Cardiac septum (tissue), 1 donor: Measurements from ENCODE around the gene MIPOL1. TPM values are rescaled to one million over a fixed set of nuclear protein-coding genes. Genes with fewer than 3 reads are reported as not detected.
"Not testable (repeated sequence)": the region's sequence is repeated elsewhere in the genome, so short reads cannot be mapped to it uniquely, and the experiment has no call there.

Experiments used
- DNase-seq: peaks from one replicate; pipeline ENCODE4 v3.0.0-alpha.2; 2020; ENCODE audit warnings: low spot score
- intact Hi-C: fragments of 100-400 bp; cut with DNase I; formaldehyde crosslinking; loops from one replicate; pipeline ENCODE4 v1.14.0; 2022
- total RNA-seq: library from RNA; stranded (reverse); fragmentation: NEBNext Ultra II Directional; extraction: Animal tissue kit (Norgen Biotek cat#: 25700); gene quantifications from one replicate; pipeline ENCODE4 v1.2.1, GENCODE V29; 2021
- donor health status: DM: no; HTN: no; CAD: no.

Gene MIPOL1
- total RNA-seq, 1 donor from 2014 or later, result 7.9 TPM

DNA sequence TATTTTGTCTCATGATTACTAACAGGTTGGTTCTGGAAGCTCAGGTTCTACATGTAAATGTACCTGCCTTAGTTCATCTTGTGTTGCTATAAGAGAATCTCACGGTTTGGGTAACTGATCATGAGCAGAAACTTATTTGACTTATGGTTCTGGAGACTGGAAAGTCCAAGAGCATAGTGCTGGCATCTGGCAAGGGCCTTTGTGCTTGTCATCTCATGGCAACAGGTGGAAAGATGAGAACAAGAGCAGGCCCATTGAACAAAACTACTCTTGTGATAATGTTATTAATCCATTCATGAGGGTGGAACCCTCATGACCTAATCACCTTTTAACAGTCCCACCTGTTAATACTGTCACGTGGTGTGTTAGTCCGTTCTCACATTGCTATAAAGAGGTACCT is 23.3 kb downstream of the MIPOL1 start:
- DNase-seq, result no peak
- intact Hi-C loops, result no loop called here

DNA sequence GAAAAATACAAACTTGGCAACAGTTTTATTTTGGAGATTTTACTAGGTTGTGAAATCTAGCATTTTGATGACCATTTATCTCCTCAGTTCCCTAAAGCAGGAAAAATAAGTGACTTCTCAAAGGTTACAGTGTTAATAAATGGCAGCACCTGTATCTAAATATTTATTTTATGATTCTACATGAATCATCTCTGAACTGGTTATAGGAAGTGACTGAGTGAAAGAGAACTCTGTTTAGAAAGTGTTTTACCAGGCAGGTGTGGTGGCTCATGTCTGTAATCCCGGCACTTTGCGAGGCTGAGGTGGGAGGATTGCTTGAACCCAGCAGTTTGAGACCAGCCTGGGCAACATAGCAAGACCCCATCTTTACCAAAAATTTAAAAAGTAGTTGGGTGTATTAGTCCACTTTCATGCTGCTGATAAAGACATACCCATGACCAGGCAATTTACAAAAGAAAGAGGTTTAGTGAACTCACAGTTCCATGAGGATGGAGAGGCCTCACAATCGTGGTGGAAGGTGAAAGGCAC is 26.3 kb downstream of the MIPOL1 start:
- no peak for DNase-seq
- intact Hi-C loops, result no loop called here

DNA sequence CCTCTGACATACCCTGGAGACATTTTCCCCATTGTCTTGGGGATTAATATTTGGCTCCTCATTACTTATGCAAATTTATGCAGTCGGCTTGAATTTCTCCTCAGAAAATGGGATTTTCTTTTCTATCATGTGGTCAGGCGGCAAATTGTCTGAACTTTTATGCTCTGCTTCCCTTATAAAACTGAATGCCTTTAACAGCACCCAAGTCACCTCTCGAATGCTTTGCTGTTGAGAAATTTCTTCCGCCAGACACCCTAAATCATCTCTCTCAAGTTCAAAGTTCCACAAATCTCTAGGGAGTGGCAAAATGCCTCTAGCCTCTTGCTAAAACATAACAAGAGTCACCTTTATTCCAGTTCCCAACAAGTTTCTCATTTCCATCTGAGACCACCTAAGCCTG is 27.9 kb downstream of the MIPOL1 start:
- DNase-seq, intact Hi-C loops: not testable (repeated sequence)

DNA sequence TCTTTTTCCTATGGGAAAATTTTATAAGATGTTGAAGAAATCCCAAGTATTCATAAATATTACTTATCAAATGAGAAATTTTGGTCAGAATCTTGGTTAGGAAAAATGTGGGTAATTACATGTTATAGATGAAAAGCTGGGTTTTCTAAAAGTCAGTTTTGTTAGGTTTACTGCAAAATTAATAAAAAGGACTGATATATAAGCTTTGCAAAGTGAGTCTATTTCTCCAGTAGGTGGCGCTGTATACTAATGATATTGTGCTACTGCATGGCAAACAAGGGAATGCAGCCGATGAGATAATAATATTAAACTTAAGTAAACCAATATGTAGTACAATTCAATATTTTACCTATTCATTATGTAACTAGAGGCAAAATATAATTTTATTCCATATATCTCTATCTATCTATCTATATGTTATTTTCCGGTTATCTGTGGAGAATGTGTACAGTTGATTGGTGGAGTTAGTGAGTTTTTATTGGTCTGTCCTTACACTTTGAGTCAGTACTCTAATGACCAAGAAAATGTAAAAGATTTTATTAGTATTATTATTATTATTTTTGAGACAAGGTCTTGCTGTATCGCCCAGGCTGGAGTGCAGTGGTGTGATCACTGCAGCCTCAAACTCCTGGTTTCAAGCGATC is 32.9 kb downstream of the MIPOL1 start:
- no peak for DNase-seq
- intact Hi-C loops, result no loop called here

DNA sequence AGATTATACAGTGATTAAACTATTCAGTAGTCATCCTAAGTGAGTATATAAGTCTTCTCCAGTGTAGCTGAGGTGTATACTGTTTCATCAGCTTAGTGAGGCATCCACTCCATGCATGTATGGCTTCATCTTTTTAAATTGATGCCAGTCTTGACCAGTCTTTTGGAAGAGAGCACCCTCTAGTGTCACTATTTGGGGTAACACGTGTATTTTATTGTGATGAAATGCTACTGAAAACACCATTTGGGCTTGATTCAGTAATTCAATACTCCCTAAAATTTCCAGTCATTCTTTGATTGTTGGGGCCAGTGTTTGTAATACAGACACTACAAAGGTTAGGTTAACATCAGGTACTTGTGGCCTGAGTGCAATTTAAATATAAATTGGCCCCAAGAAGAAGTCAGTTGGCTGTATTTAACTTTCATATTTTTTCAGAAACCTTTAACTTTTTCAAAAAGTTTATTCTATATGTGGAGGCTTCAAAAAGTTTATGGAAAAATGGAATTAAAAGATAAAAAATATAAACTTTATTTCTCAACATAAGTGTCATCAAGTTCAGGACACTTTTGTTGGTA is 35.3 kb downstream of the MIPOL1 start:
- intact Hi-C loops, result no loop called here
- DNase-seq, result no peak

DNA sequence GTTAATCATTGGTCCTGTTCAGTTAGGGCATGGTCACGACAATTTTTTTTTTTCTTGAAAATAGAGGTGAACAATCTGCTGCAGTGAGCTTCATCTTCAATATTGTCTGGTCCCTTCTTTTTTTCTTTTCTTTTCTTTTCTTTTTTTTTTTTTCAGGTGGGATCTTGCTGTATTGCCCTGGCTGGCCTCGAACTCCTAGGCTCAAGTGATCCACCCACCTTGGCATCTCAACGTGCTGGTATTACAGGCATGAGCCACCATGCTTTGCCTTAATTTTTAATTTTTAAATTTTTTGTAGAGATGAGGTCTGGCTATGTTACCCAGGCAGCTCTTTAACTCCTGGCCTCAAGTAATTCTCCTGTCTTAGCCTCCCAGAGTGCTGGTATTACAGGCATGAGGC is 36.5 kb downstream of the MIPOL1 start:
- DNase-seq, result no peak
- intact Hi-C loops, result no loop called here

DNA sequence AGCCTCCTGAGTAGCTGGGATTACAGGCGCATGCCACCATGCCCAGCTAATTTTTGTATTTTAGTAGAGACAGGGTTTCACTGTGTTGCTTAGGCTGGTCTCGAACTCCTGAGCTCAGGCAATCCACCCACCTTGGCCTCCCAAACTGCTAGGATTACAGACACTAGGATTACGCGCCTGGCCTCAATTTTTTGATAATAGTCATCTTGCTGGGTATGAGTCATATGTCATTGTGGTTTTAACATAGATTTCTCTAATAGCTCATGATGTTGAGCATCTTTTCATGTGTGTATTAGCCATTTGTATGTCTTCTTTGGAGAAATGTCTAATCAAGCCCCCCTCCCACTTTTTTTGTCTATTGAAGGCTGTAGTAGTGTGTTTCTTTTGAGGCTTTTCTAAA is 38.3 kb downstream of the MIPOL1 start:
- DNase-seq, intact Hi-C loops: not testable (repeated sequence)

DNA sequence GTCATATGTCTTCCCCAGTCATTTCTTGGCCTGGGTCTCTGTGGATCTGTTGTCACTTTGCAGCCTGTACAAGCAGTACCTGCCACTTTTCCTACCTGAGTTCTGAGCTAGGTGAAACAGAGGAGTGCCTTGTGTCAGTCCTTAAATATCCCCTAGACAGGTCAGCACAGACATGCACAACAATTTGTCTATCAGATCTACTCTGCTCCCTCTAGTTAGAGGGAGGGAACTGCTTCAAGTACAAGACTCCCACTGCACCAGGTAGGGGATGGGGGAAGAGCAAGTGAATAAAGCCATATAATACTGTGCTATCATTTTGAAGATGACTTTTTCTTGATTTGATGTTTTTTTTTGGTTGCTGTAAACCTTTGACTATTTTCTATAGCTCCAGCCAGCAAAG is 39.4 kb downstream of the MIPOL1 start:
- intact Hi-C loops, result no loop called here
- DNase-seq, result no peak

DNA sequence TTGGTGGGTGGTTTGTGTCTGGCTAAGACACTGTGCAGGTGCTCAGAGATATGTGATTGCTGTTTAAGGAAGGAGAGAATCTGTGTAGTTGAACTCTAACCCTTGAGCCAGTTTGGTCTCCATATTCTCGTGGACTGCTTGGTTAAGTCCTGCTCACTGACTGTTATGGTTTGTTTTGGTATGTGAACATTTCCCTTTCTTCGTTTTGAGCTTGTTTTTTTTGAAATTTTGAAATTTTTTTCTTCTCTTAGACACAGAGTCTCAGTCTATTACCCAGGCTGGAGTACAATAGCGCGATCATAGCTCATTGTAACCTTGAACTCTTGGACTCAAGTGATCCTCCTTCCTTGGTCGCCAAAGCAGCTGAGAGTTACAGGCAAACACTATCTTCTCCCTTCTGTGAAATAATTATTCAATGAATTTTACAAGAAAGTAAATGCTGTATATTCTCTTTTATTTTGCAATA is 40.0 kb downstream of the MIPOL1 start:
- DNase-seq, result no peak
- intact Hi-C loops, result no loop called here

DNA sequence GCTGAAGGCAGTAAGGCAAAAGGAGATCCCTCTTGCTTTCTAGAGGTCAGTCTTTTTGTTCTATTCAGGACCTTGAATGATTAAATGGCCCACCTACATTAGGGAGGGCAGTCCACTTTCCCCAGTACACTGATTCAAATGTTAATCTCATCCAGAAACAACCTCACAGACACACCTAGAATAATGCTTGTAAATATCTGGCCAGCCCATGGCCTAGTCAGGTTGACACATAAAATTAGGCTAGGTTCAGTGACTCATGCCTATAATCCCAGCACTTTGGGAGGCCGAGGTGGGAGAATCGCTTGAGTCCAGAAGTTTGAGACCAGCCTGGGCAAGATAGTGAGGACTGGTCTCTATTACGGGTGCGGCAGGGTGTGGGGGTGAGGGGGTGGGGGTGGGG is 43.5 kb downstream of the MIPOL1 start:
- DNase-seq, result no peak
- intact Hi-C loops, result no loop called here

DNA sequence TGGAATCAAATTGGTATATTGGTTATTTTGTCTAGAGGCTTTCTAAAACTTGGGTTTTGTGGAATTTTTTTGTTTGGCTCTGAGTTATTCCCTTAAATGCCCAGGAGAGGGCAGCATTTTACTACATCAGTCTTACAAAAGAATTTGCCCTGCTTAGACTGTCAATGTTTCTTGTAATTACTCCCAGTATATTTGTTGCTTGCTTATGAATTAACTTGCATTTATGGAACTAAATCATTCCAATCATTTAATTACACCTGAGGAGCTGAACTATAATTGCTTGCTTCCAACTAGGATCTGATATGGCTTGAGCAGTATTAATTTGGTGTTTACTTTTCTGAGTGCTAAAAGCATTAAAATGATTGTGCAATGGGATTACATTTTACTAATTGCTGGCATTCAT is 48.7 kb downstream of the MIPOL1 start:
- no peak for DNase-seq
- intact Hi-C loops, result loop anchor here (5.0 kb wide), 2 partner anchors 346 to 631 kb away; no protein-coding TSS in a partner anchor

DNA sequence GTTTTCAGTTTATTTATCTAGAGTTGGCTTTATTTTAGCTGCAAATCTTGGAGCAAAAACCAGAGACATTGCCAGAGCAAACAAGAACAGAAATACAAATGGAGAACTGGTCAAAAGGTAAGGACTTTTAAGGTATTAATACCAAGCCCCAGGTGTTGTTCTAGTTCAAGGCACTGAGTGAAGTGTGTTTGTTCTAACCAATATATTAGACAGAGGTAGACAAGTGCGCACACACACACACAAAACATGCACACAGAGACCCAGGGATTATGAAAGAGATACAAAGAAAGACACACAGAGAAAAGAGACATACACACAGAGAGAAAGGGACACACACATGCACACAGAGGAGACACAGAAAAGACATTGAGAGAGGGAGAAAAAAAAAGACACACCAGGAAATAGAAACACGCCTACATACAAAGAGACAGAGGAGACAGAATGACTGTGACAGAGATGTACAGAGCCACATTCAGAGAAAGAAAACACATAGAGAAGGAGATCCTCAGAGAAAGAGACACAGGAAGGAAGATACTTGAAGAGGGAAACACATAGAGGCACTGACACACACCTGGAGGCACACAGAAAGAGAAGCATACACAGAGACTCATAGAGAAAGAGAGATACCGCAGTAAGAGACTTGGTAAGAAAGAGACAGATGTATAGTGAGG is 50.2 kb downstream of the MIPOL1 start:
- no peak for DNase-seq
- intact Hi-C loops, result loop anchor here (5.0 kb wide), 2 partner anchors 344 to 629 kb away; no protein-coding TSS in a partner anchor

DNA sequence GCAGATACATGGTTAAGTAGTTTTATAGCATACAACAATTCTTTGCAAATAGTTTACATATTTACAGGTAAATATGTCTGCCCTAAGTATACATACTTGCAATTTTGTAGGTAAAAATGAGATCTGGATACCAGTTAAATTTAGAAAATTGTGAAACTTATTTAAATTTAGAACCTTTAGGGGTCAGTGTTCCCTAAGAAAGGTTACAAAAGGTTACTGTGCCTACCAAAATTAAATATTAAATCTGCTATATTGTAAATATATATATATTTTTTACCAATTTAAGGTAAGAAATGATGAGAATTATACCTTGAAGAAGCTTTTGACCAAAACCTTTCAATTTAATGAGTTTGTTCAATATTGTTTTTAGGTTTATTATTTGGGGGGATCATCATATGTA is 54.0 kb downstream of the MIPOL1 start:
- DNase-seq, result no peak
- intact Hi-C loops, result no loop called here

DNA sequence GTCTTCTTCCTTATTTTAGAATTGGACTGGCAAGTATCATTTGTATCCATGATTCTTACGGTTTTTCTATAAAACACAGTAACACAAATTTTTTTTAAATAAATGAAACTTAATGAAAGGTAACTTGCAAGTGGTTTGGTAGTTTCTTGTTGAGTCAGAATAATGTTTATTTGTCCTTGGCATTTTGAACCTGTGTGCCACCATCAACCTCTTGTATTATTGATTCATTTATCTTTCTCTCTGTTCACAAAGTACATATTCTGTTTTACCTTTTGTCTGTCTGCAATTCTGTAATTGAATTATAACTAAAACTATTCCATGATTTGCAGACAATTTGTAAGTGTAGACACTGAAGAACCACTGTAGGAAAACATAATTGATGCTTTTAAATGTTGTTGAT is 54.7 kb downstream of the MIPOL1 start:
- no peak for DNase-seq
- intact Hi-C loops, result no loop called here

DNA sequence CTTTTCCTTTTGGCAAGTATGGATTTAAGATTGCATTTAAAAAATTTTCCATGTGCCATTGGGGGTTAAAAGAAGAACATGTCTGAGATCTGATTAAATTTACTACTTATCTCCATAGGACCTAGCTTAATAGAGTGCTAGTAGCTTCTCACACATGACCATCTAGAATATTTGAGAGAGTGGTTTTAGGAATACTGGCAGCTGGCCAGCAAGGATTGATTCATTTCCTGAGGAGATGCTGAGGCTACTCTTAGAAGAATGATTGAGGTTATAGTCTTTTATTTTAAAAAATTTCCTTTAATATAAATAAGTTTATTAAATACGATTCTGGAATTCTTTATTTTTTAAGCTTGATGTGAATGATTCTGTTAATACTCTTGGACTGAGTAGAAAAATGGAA is 56.2 kb downstream of the MIPOL1 start:
- no peak for DNase-seq
- intact Hi-C loops, result no loop called here

DNA sequence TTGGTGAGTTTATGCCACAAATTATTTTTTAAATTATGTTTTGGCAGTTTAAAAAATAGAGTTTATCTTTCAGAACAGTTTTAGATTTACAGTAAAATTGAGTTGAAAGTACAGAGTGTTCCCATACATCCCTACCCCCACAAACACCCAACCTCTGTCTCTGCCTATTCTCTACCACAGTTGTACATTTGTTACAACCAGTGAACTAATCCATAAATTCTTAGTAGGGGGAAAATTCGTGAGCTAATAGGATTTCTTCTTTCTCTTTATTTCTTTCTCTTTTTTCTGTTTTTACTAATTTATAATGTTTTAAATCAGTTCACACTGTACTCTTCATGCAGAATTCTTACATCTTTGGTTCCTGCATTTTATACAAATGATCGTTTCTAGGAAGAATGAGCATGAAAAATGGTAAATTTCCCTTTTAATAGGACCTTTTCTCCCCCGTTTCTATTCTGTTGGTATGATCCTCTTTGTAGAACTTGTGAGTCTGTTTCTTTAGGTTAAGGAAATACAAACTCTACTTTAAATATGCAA is 56.7 kb downstream of the MIPOL1 start:
- intact Hi-C loops, result no loop called here

DNA sequence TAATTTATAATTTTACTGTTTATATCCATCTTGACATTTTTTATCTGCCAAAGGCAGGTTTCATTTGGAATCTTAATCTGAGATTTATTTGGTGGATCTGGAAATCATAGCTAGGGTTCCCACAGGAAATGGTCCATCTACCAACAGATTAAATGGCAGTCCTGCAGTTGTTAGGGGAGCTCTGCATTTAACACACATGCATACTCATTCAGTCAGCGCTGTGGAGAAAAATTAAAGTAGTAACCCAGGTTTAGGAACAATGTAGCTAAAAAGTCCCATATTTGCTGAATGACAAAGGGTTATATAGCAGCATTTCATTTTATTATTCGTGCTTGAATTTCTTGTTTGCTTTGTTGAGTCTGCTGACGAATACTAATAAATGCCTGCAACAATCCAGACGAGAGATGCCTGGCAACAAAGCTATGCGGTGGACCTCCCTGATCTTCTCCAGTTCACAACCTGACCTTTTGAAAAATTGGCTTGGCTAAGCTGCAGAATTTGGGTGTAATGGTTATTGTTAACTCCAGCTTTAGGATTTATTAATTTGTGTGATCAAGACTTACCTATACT is 59.8 kb downstream of the MIPOL1 start:
- no peak for DNase-seq
- intact Hi-C loops, result no loop called here

More for the DNA sequence above, 56.7 kb downstream of the MIPOL1 start:
- no peak for DNase-seq

DNA sequence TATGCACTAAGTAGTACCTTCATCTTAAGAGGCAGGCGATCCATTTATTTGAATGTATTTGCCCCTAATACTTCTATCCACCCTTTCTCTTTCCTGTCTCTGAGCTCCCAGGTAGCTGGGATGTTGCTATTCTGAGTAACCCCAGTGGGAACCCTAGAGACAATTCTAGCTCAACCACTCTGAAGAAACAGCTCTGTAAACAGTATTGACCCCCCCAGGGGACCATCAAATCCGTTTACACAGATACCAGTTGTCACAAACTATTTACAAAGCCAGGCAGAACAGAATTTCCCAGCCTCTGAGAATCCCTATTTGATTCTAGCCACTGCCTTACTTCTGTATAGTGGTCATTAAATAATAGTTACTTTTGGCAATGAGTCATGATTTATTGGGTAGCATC is 64.9 kb downstream of the MIPOL1 start:
- intact Hi-C loops, result no loop called here

DNA sequence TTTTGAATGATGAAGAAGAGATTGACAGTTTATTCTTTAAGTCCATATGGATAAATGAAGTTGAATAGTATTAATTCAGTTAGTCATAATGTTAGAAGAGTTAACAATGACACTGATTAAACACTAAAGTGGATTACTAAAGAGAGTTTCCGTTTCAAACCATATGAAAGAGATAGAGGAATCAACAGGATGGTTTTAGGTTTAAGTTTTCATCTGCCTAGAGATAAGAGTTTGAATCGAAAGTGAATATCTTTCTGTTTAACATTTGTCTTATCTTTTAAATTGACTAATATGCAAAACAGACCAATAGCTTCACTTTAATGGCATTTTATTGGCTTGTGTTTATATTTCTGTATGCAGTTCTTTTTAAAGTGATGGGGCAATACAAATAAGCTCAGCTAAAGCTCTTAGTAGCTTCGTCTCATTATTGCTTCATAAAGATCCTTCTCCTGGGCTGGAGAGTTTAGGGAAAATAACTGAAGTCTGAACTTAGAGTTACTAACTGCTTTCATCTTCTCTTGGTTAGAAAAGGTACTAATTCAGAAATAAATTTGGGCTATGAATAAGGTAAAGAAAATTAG is 66.0 kb downstream of the MIPOL1 start:
- intact Hi-C loops, result no loop called here
- DNase-seq, result no peak

More for the DNA sequence above, 64.9 kb downstream of the MIPOL1 start:
- no peak for DNase-seq

DNA sequence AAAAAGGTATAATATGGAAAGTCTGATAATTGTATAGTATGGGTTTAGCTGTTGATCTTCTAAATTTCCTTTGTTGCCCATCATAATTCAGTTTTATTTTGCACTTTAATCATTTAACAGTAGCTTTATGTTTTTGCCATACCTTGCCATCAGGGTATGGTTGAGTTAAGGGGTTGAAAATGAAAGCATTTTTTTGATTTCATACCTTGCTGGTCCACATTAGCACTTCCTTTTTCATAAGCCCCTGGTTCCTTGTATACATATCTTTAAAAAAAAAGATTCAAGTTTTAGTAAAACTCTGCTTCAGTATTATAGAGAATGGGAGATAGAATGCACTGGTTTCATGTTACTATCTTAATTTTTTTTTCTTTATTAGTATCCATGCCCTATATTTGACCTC is 71.1 kb downstream of the MIPOL1 start:
- DNase-seq, result no peak
- intact Hi-C loops, result no loop called here
